ENCODE results near the gene VWCE.

Gene VWCE

DNA sequence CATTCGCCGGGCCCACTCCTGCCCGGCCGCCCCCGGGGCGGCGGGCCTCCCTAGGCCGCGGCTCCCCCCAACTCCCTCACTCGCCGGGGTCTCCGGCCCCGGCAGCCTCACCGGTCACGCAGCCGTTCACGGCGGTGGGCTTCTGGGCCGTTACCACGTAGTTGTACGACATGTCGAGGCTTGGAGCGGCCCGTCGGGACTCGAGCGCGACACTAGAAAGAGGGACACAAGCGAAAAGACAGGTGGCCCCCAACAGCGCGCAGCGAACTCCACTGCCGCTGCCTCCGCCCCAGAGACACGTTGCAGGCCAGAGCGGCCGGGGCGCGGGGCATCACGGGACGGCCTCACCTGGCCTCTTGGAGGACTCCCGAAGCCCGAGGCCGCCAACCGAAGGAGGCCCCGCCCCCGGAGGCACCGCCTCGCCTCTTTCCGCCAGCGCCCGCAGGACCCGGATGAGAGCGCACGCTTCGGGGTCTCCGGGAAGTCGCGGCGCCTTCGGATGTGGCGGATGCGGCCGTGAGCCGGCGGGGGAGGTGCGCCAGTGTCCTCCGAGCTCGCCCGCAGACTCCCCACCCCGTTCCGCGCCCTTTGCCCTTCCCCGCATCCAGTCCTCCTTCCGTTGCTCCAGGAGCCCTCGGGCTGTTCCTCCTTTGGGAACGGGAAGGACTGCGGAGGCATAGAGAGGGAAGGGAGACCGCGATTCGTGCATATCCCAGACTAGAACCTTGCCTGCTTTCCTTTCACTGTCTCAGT is 37.9 kb upstream of the VWCE start, which contains the start of the genes DDB1 and TKFC:
Gene DDB1 (minus strand): TSS at position 309 of the 753 bp plus-strand sequence. CDS start 137 bp downstream, at position 172.
Gene TKFC (plus strand): TSS at position 432 of the 753 bp plus-strand sequence. CDS start 1,501 bp downstream, outside the sequence.
- H3K27ac ChIP-seq (replicated peaks), result peak within 1 kb of the TSS; percentile 86
- H3K4me3 ChIP-seq (replicated peaks; ENCODE audit: insufficient read depth, low read length), result peak within 1 kb of the TSS; percentile 95
- TF ChIP-seq SPI1 (IDR thresholded peaks at IDR 0.05; ENCODE audit: borderline replicate concordance, low read depth) (no peak), POLR2AphosphoS5 (IDR thresholded peaks at IDR 0.05; ENCODE audit: low read depth) (peak; percentile 94), CTCF (IDR thresholded peaks at IDR 0.05; ENCODE audit: insufficient read depth, low read length) (no peak)
- TF ChIP-seq, protein P1, sequence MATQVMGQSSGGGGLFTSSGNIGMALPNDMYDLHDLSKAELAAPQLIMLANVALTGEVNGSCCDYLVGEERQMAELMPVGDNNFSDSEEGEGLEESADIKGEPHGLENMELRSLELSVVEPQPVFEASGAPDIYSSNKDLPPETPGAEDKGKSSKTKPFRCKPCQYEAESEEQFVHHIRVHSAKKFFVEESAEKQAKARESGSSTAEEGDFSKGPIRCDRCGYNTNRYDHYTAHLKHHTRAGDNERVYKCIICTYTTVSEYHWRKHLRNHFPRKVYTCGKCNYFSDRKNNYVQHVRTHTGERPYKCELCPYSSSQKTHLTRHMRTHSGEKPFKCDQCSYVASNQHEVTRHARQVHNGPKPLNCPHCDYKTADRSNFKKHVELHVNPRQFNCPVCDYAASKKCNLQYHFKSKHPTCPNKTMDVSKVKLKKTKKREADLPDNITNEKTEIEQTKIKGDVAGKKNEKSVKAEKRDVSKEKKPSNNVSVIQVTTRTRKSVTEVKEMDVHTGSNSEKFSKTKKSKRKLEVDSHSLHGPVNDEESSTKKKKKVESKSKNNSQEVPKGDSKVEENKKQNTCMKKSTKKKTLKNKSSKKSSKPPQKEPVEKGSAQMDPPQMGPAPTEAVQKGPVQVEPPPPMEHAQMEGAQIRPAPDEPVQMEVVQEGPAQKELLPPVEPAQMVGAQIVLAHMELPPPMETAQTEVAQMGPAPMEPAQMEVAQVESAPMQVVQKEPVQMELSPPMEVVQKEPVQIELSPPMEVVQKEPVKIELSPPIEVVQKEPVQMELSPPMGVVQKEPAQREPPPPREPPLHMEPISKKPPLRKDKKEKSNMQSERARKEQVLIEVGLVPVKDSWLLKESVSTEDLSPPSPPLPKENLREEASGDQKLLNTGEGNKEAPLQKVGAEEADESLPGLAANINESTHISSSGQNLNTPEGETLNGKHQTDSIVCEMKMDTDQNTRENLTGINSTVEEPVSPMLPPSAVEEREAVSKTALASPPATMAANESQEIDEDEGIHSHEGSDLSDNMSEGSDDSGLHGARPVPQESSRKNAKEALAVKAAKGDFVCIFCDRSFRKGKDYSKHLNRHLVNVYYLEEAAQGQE (IDR thresholded peaks at IDR 0.05; ENCODE audit: insufficient replicate concordance, low read depth), result peak; percentile 18
- DNase-seq (ENCODE audit: low read depth in 1 of 2, low spot score in 1 of 2), result peak; percentile 92 to 94
- H3K27me3 ChIP-seq (ENCODE audit: insufficient read depth, poor library complexity, severe bottlenecking), result no peaks in the 10 kb centered on the region

- TF ChIP-seq CTCF (IDR thresholded peaks at IDR 0.05; ENCODE audit: insufficient read depth, low read length) (no peak), GABPA (IDR thresholded peaks at IDR 0.05; ENCODE audit: low read depth) (no peak), POLR2AphosphoS5 (IDR thresholded peaks at IDR 0.05; ENCODE audit: low read depth) (no peak), SPI1 (IDR thresholded peaks at IDR 0.05; ENCODE audit: borderline replicate concordance, low read depth) (no peak)
- TF ChIP-seq, protein P1 (IDR thresholded peaks at IDR 0.05; ENCODE audit: insufficient replicate concordance, low read depth), result no peak
- no peaks in the 10 kb centered on the region for H3K27me3 ChIP-seq (ENCODE audit: insufficient read depth, poor library complexity, severe bottlenecking)
- DNase-seq (ENCODE audit: low read depth in 1 of 2, low spot score in 1 of 2), result no peak
- peak overlapping the region; percentile 95 for H3K4me3 ChIP-seq (replicated peaks; ENCODE audit: insufficient read depth, low read length)
- peak overlapping the region; percentile 86 for H3K27ac ChIP-seq (replicated peaks)
Observed at GRCh38 chr11:61332281-61332796, 37.2 kb upstream of the VWCE start.

DNA sequence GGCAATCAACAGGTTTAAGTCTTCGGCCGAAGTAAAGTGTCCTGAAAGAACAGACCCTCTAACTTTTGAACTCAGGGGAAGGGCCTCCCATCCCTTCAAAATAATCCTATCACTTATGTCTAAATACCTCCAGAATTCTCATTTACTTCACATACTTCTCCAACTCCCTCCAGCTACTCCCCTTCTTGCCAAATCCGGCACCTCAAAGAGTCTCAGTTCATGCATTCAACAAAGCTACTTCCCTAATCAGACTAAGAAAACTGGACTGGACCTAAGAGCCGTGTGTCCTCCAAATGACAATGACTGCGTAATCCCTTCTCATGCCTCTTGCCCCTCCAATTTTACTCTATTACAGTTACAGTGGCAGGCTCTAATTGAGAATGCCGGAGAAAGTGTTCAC is 36.5 kb upstream of the VWCE start:
- H3K4me3 ChIP-seq (replicated peaks; ENCODE audit: insufficient read depth, low read length), result peak overlapping the region; percentile 95
- DNase-seq (ENCODE audit: low read depth in 1 of 2, low spot score in 1 of 2), result peak; percentile 48 to 72
- no peaks in the 10 kb centered on the region for H3K27me3 ChIP-seq (ENCODE audit: insufficient read depth, poor library complexity, severe bottlenecking)
- TF ChIP-seq, protein P1 (IDR thresholded peaks at IDR 0.05; ENCODE audit: insufficient replicate concordance, low read depth), result no peak
- TF ChIP-seq GABPA (IDR thresholded peaks at IDR 0.05; ENCODE audit: low read depth) (no peak), POLR2AphosphoS5 (IDR thresholded peaks at IDR 0.05; ENCODE audit: low read depth) (no peak), SPI1 (IDR thresholded peaks at IDR 0.05; ENCODE audit: borderline replicate concordance, low read depth) (peak; percentile 29; the same call in 1 of the 2 replicates), CTCF (IDR thresholded peaks at IDR 0.05; ENCODE audit: insufficient read depth, low read length) (no peak)
- peak overlapping the region; percentile 86 for H3K27ac ChIP-seq (replicated peaks)

All from HL-60 (cell line).